T-helper 2 cell treated with Interferon-gamma antibody and Interleukin-4, amounts not matched to agents 5 μg/mL and 100 μg/mL, for 36 hours (primary cell): ENCODE data around the gene NPAS3.

Experiments
- DNase-seq: peaks from one replicate; pipeline ENCODE4 v3.0.0; 2021; ENCODE audit warnings: low spot score
- H3K27ac Mint-ChIP-seq: one replicate; pipeline ENCODE4 v1.8.0; 2021; ENCODE audit warnings: mild to moderate bottlenecking, mixed read lengths
- H3K27me3 Mint-ChIP-seq: one replicate; pipeline ENCODE4 v1.8.0; 2021; ENCODE audit warnings: low read depth, mixed read lengths
- H3K36me3 Mint-ChIP-seq: one replicate; pipeline ENCODE4 v1.8.0; 2021; ENCODE audit warnings: low read depth, mixed read lengths
- H3K4me1 Mint-ChIP-seq: one replicate; pipeline ENCODE4 v1.8.0; 2021; ENCODE audit warnings: low read depth, mixed read lengths
- H3K4me3 Mint-ChIP-seq: one replicate; pipeline ENCODE4 v1.8.0; 2022; ENCODE audit warnings: mild to moderate bottlenecking, moderate library complexity, mixed read lengths
- H3K9me3 Mint-ChIP-seq: one replicate; pipeline ENCODE4 v1.8.0; 2021; ENCODE audit warnings: mixed read lengths

The NPAS3 gene

DNA sequence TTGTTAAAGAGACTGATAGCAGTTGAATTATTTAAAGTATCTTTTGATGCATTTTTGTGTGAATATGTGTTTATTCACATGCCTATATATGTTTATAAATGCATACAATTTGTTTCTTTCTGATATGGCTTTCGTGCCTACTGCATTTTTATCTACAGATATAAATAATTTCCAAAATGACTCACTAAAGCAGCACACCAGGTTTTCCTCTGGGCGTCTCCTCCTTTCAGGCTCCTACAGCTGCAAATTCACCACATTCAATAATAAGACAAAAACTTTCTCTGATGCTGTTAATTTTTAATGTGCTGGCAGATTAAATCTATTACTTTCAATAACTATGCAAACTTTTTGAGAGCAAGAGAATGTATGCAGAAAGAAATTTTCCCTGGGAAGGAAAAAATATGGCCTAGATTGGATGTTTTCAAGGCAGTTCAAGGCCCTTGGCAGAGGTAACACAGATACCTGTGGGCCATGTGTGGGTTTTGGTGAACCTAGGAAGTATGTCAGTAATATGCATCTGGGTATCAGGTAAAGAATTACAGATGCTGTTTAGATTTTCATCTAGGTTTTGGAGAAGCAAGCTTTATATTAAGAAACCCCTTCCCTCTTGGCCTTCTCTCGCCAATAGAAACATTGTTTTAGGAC, 630.4 kb downstream of the NPAS3 start:
- Mint-ChIP-seq H3K4me1 (no peaks in the 10 kb centered on the region), H3K27ac (no peak overlapping the region), H3K27me3 (no peaks in the 10 kb centered on the region), H3K36me3 (no peaks in the 10 kb centered on the region), H3K4me3 (no peak overlapping the region), H3K9me3 (no peaks in the 10 kb centered on the region)
- DNase-seq = no peak

DNA sequence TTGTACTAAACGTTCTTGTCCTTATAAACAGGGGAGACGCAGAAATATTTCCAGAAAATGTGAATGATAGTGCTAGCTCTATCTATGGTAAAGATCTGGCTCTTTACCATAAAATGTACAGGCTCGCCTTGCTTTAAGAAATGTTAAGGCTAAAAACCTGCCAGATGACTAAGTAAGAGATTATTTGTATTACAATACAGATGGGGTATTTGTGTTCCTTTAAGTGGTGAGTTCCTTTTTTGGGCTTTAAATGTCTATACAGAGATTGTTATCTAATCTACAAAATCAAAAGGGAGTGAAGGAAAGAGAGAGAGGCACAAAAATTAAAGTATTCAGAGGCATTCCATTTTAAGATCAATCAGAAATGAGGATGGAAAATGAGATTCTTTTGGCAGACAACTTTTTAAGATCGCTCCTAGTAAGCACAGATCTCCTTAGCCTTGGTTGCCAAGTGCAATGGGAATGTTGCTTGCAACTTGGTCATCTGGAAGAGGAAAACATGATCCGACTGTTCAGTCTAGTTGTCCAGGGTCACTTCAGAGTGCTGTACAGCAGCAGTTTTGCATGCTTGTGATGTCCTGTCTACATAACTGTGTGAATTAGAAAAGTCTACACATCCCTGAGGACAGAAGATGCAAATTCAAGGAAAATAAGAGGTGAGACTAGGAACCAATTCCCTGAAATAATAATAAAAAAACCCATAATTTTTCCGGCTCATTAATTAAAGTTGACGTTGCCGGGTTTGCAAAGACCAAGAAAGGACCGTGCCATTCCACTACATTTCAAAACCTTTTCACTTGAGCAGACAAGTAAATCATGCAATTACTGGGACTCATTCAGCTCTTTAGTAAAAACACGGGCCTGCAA, 631.4 kb downstream of the NPAS3 start:
- H3K36me3 Mint-ChIP-seq = no peaks in the 10 kb centered on the region
- no peaks in the 10 kb centered on the region for H3K27me3 Mint-ChIP-seq
- H3K4me1 Mint-ChIP-seq = no peaks in the 10 kb centered on the region
- no peak for DNase-seq
- no peak overlapping the region for H3K27ac Mint-ChIP-seq
- no peak overlapping the region for H3K4me3 Mint-ChIP-seq
- H3K9me3 Mint-ChIP-seq = no peaks in the 10 kb centered on the region

DNA sequence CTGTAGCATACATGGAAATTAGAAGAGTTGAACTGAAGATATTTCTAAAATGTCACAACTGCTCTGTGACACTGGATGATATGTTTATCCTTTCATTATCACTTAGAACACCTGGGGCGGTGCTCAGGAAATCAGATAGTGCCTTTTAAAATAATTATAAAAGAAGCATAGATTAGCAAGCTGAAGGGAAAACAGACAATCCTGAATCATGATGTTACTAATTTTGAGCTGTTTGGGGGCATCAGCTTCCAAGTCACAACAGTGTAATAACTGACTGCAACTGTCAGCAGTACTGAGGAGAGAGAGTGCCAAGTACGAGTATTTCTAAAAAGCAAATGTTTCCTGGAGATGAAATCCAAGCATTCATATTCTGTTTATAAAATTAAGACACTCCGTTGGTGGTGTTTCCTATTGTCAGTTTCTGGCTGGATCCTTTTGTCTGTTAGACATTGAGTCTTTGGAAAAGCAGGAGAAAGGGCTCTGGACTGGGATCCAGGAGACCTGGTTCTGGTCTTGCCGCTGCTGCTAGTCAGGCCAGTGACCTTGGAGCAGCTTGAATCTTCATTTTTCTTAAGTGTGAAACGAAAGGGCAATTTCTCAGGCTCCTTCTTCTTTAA, 632.1 kb downstream of the NPAS3 start:
- H3K27me3 Mint-ChIP-seq = no peaks in the 10 kb centered on the region
- no peaks in the 10 kb centered on the region for H3K4me1 Mint-ChIP-seq
- H3K36me3 Mint-ChIP-seq = no peaks in the 10 kb centered on the region
- H3K27ac Mint-ChIP-seq = no peak overlapping the region
- no peaks in the 10 kb centered on the region for H3K9me3 Mint-ChIP-seq
- no peak overlapping the region for H3K4me3 Mint-ChIP-seq
- DNase-seq = no peak

DNA sequence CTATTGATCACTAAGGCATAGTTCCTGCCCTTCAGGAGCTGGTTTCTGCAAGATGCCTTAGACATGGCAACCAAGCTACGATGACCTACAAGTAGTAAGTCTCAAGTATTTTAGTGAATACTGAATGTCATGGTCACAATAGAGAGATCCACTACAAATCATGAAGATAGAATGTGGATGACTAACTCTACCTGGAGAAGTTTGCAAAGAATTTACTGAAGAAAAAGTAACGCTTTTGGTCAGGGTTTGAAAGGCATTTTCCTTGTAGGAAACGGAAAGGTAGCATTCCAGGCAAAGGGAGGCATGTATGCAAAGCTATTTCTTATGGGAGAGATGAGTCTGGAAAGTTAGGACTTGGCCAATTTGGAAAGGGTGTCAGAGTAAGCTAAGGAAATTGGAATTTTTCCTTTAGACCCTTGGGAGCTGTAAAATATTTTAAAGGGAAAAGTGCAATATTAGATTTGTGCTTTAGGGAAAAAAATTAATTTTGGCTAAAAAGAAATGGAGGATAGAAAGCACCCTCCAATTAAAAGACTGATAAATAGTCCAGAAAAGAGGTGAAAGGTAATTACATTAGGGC, 634.7 kb downstream of the NPAS3 start:
- no peak overlapping the region for H3K27ac Mint-ChIP-seq

DNA sequence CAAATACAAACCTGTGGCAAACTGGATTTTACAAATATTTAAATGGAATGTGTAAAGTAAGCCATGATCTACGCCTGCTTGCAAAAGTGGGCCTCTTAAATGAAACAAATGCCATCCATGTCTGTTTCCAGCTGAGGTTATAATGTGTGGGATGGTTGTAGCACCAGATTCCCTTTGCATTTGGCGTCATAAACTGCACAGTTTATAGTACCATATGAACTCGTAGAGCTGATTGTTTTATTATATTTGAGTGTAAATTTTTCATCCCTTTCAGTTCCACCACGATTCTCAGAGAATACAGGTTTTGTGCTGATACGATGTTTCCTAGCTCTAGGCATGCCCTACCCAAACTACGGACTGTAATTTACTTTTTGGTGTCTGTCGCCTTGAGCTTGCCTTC, 637.3 kb downstream of the NPAS3 start:
- H3K9me3 Mint-ChIP-seq = no peaks in the 10 kb centered on the region
- H3K4me3 Mint-ChIP-seq = no peak overlapping the region
- DNase-seq = no peak
- no peak overlapping the region for H3K27ac Mint-ChIP-seq
- H3K27me3 Mint-ChIP-seq = no peaks in the 10 kb centered on the region
- no peaks in the 10 kb centered on the region for H3K4me1 Mint-ChIP-seq
- no peaks in the 10 kb centered on the region for H3K36me3 Mint-ChIP-seq

More for the DNA sequence above, 634.7 kb downstream of the NPAS3 start:
- Mint-ChIP-seq H3K4me1 (no peaks in the 10 kb centered on the region), H3K9me3 (no peaks in the 10 kb centered on the region), H3K36me3 (no peaks in the 10 kb centered on the region), H3K27me3 (no peaks in the 10 kb centered on the region), H3K4me3 (no peak overlapping the region)
- no peak for DNase-seq

DNA sequence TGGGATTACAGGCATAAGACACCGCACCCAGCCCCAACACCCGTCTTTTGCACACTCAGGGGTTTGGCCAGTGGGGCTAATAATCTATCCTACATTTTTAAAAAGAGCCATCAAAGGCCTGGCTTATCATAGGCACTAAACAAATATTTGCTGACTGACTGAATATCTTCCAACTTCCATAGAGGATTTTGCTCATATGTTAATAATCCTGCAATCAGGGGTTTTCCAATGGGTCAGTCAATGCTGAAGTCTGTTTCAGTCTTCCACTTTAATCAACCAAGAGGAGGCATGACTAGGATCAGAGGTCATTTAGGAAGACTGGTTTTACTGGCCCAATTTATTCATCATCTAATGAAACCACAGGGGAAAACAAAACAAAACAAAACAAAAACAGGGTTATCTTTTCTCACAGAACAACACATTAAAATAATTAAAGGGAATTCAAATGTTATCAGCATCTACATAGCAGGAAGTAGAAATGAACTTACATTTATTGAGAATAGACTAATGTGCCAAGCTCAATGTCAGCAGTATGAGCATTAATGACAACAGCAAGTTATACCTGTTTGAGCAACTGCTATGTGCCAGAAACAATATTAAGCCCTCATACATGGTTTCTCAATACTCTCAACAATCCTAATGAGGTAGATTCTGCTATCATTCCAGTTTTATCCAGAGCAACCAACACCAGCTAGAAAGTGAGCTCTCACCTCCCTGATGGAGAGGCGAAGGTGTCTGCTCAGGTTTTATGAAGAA, 640.0 kb downstream of the NPAS3 start:
- Mint-ChIP-seq H3K27ac (no peak overlapping the region), H3K4me3 (no peak overlapping the region), H3K4me1 (no peaks in the 10 kb centered on the region), H3K9me3 (no peaks in the 10 kb centered on the region), H3K36me3 (no peaks in the 10 kb centered on the region), H3K27me3 (no peaks in the 10 kb centered on the region)
- DNase-seq = no peak

DNA sequence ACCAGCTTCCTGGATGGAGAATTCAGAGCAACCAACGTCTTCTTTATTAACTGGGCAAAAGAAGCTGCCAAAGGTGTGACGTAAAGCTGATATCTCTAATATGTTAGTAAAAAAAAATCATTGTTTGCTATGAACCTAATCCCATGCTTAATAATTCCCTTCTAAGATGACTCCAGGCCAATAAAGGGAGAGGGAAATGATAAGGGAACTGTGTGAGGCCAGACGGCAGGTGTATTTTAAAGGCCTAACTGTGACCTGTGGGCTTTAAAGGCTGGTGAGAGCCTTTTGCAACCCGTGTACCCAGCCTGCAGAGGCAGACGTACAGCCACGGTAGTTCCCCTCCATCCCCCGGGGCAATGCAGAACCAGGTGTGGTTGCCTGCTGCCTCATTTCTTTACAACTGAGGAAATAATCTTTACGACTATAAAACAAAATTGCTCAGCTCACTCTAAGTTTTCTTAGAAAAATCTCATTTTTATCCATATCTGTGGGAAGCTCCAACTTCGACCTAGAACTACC, 641.6 kb downstream of the NPAS3 start:
- no peaks in the 10 kb centered on the region for H3K4me1 Mint-ChIP-seq
- H3K27me3 Mint-ChIP-seq = no peaks in the 10 kb centered on the region
- no peaks in the 10 kb centered on the region for H3K9me3 Mint-ChIP-seq
- H3K4me3 Mint-ChIP-seq = no peak overlapping the region
- H3K27ac Mint-ChIP-seq = no peak overlapping the region
- no peak for DNase-seq
- H3K36me3 Mint-ChIP-seq = no peaks in the 10 kb centered on the region

DNA sequence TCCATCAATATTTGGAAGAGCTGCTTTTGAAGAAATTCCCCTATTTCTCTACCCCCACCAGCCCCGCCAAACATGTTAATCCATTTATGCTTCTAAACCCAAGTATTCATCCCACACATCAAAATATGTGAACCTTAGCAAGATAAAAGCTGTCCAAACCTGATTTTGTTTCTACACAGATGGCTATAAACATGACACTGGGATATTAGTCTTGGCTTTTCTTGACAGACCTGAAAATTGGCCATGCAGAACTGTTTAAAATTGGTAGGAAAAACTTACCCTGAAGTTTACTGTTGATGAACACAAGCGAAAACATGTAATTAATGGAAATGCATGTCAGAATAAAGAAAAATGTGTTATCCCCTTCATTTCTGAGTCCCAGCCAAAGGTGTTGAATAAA, 642.2 kb downstream of the NPAS3 start:
- no peaks in the 10 kb centered on the region for H3K9me3 Mint-ChIP-seq
- no peak for DNase-seq
- no peak overlapping the region for H3K27ac Mint-ChIP-seq
- no peak overlapping the region for H3K4me3 Mint-ChIP-seq
- no peaks in the 10 kb centered on the region for H3K36me3 Mint-ChIP-seq
- no peaks in the 10 kb centered on the region for H3K4me1 Mint-ChIP-seq
- H3K27me3 Mint-ChIP-seq = no peaks in the 10 kb centered on the region

DNA sequence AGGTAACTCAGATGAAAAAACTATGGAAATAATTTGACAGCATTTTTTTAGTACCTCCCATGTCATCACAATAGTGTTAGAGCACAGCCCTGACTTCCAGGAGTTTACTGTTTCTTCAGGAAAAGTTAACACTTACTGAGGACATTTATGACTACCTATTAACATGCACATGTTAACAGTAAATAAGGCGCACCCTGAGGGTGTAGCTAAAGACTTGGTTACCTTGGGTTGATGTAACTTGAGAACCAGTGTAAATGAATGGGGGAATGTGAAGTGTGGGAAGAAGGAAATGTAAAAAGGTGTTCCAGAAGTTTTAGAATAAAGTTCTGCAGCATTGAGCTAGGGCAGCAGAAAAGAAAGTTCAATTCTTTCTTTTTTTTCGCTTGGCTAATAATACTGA, 646.0 kb downstream of the NPAS3 start:
- Mint-ChIP-seq H3K27me3 (no peaks in the 10 kb centered on the region), H3K36me3 (no peaks in the 10 kb centered on the region), H3K27ac (no peak overlapping the region), H3K9me3 (no peaks in the 10 kb centered on the region), H3K4me3 (no peak overlapping the region), H3K4me1 (no peaks in the 10 kb centered on the region)
- no peak for DNase-seq

DNA sequence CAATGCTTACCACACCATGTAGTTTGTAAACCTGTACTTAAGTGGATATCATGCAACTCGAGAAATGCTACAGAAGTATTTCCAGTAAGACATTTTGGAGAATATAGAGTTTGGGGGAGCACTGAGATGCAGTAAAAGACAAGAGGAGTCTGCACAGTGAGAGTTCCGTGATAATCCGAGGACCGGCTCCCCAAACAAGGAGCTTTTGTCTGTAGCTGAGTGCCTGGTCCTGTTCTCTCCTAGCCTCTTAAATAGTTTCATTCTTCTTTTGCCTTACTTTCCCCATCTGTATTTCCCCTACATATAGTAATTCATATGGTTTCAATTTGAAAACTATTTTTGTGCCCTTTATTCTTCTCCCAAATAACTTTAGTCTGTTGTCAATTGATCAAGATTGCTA, 648.1 kb downstream of the NPAS3 start:
- Mint-ChIP-seq H3K4me1 (no peaks in the 10 kb centered on the region), H3K4me3 (no peak overlapping the region), H3K27me3 (no peaks in the 10 kb centered on the region), H3K27ac (no peak overlapping the region), H3K36me3 (no peaks in the 10 kb centered on the region), H3K9me3 (no peaks in the 10 kb centered on the region)
- no peak for DNase-seq

DNA sequence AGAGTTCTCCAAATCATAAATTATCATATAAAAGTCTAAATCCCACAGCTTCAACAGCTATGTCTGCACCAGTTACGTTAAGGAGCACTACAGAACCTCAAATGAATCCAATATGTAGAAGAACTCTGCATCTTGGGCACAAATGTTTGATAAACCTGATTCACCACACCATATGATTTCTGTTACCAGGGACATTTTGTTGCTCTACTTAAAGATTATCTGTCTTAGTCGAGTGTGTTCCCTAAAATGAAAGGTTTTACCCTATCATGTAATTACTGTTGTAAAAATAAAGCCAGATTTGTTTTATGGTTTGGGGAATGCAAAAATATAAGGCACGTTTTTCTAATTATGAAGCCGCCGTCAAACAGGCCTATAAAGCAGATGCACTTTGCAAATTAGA, 649.1 kb downstream of the NPAS3 start:
- DNase-seq = no peak
- Mint-ChIP-seq H3K9me3 (no peaks in the 10 kb centered on the region), H3K4me1 (no peaks in the 10 kb centered on the region), H3K27ac (no peak overlapping the region), H3K36me3 (no peaks in the 10 kb centered on the region), H3K4me3 (no peak overlapping the region), H3K27me3 (no peaks in the 10 kb centered on the region)

DNA sequence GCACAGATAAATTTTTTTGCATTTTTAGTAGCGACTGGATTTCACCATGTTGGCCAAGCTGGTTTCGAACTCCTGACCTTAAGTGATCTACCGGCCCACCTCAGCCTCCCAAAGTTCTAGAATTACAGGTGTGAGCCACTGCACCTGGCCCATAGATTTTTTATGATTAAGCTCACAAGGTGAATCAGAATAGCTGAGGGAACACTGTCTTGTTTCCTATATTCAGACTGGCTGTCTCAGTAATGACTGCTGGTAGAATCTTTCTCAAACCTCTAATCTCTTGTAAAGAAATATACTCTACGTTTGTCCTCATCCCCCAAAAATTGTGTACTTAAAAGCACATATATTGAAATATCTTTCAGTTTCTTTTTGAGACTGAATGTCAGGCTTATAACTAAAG, 650.1 kb downstream of the NPAS3 start:
- Mint-ChIP-seq H3K4me3 (no peak overlapping the region), H3K9me3 (no peaks in the 10 kb centered on the region), H3K36me3 (no peaks in the 10 kb centered on the region), H3K4me1 (no peaks in the 10 kb centered on the region), H3K27me3 (no peaks in the 10 kb centered on the region), H3K27ac (no peak overlapping the region)
- DNase-seq = no peak

DNA sequence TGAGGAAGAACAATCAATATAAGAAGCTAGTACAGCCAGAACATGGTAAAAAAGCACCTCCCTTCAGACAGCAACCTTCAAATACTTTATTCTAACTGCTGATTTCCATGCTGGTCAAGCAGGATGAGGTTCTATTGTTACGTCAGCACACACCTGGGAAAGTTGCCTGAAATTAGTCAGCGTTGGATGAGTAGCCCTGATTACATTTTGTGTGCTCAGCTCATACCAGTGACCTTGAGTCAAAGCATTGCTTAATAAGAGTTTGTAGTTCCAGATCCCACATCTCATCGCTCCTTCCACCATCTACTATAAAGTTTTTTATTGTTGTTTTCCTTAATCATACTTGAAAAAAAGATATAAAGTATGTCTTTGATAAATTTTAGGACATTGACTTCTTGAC, 650.7 kb downstream of the NPAS3 start:
- H3K4me3 Mint-ChIP-seq = no peak overlapping the region
- no peaks in the 10 kb centered on the region for H3K4me1 Mint-ChIP-seq
- no peak for DNase-seq
- no peaks in the 10 kb centered on the region for H3K27me3 Mint-ChIP-seq
- no peaks in the 10 kb centered on the region for H3K36me3 Mint-ChIP-seq
- no peak overlapping the region for H3K27ac Mint-ChIP-seq
- H3K9me3 Mint-ChIP-seq = no peaks in the 10 kb centered on the region
